CMK (cell line): ENCODE measurements around the gene SNUPN.

Source experiments
- DNase-seq: peaks from one replicate; pipeline ENCODE4 v3.0.0-alpha.2; 2010; ENCODE audit warnings: low read depth

SNUPN gene

DNA sequence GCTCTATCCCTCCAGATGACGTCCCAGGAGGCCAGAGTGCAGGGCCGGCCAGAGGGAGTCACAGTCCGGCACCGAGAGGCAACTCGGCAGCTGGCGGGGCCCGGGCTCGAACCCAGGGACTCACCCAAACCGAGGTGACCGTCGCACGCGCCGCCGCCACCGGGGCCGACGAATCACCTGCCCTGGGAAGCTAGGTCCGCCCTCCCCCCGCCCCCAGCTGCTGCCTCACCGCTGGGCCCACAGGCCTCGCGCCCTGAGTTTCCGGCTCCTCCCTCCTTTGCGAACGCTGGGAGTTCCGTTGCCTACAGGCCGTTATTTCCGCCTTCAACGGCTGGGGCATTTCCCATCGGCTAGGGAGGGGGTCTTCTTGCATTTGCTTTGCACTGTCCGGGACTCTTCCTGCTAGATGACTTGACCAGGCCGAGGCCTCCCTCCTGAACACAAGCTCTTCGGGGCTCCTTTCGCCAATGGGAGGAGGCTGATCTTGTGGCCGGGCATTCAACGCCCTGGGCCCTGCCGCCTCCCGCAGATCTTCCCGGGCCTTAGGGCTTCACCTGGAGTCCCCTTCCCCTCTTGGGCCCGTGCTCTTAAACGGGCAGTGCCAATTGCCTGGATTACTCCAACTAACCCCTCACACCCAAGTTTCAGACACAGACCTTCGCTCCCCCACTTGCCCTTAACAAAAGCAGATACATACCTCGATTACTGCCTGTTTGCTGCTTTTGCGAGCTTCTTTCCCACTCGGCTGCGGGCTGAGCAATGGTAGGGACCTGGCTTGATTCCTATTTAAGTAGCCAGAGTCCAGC is at the start of gene SNUPN:
Gene SNUPN (minus strand): TSS at position 184 of the 806 bp plus-strand sequence. CDS start 4,674 bp downstream, outside the sequence.
- peak; percentile 96 for DNase-seq

- no peak for DNase-seq
Measured at GRCh38 chr15:75674366-75674765, 48.8 kb upstream of the SNUPN start.

DNA sequence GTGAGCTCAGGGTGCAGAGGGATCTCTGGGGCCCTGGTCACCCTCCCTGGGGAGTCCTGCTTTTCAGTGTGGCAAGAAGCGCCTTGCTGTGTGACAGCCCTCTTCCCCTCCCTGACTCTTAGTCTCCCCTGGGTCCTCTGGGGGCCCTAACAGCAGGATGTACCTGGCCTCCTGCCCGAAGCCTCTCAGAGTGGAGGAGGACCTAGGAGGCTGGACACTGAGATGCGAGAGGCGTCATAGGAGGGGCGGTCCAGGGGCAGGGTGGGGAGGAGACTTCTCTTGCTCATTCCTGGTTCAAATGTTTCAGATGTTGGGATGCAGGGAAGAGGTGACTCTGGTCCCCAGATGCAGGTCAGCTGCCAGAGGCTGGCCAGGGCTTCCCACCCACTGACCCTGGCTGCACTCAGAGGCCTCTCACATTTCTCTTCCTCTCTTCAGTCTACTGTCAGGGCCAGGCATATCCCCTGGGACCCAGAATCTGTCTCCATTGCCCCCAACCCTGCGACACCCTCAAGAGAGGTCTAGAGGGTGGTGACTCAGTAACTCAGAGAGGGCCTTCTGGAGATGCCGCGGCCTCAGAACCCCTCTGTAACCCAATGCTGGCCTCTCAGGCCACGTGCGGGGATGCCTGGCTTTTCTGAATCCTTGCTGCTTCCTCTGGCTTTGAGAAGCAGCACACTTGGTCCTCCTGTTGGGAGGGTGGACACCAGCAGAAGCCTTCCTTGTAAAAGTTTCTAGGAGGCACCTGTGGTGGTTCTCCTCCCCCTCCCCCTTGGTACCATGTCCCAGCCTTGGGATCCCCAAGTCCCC is 48.1 kb upstream of the SNUPN start:
- DNase-seq, result no peak

GRCh38 chr15:75672646-75673425 is 47.3 kb upstream of the SNUPN start:
- DNase-seq, result no peak

DNA sequence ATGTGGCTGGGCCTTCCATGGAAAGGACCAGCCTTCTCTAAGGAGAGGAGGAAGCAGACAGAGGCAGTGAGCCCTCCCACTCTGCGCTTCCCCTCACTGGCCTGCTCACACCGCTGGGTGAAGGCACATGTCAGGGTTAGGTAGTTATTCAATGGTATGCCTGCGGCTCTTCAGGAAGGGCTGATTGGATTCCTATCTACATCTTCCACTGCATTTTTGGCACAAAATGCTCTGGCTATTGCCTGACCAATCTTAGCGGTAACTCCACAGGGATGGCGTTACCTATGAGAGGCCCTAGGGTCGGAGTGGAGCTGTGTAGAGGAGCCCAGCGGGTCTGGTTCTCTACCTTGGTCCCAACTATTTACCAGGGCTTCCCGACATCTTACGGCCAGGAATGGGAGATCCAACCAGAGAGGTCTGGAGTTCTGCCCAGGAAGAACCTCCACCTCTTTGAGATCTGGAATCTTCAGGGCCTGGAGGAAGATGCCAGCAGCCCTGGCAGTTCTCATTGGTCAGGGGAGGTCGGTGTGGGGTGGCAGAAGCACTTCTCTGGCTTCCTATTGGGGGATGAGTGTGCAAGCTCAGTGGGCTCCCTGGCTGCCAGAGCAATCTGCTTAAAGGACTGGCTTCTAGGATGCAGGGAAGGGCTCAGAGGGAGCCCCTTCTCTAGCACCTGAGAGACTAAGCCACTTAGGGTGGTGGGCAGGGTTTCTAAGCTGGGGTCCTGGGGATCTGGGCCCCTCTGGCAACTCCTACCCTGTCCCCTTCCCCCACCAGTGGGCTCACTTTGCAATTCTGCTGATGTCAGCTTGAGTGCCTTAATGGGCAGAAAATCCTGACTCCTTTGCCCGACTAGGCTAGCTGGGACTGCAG is 46.4 kb upstream of the SNUPN start:
- DNase-seq, result no peak

- no peak for DNase-seq
Measured at GRCh38 chr15:75669879-75670212, 44.3 kb upstream of the SNUPN start.

GRCh38 chr15:75669191-75669878 is 43.8 kb upstream of the SNUPN start:
- no peak for DNase-seq

- DNase-seq, result no peak
Measured at GRCh38 chr15:75666823-75667501, 41.4 kb upstream of the SNUPN start.

- DNase-seq, result no peak
Measured at GRCh38 chr15:75663931-75664421, 38.5 kb upstream of the SNUPN start.

DNA sequence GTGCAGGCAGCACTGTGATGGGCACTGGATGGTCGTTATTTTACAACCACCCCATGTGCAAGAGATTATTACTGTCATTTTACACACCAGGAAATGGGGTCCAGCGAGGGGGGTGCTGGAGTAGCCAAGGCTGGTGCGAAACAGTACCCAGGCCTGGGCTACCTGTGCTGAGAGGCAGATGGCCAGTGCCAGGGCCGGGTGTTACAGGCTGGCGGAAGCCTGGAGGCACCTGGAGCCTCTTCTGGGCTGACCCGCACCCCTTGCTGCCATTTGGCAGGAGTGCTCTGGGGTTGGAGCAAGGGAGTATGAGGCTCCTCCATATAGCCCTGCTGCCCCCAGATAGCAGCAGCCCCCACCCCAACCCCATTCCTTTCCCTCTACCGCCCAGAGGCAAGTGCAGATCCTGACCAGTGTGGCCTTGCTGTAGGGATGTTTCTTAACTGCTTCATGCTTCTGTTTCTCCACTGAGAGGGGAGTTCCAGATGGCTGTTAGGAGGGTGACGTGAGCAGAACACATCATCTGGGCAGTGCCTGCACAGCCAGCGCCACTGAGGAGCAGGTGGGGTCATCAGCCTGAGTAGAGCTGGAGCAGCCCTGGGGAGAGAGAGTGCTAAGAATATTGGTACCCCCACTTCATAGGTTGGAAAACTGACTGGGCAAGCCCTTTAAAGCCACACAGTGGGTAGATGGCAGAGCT is 37.4 kb upstream of the SNUPN start:
- no peak for DNase-seq

DNA sequence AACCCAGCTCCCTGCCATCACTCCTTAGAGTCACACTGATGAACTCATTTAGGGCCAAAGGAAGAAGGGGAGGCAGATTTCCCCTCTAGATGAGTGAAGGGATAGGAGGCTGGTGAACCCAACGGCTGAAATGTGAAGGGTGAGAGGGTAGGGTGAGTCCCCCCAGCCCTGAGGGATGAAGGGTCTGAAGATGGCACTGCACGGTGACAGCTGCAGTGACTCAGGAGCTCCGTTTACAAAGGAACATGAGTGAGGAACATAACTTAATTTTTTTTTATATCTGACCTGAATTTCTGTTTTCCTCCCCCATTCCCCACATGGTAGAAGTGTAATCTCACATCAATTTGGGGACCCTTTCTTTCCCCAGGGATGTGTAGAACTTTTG is 36.2 kb upstream of the SNUPN start:
- no peak for DNase-seq

- DNase-seq, result no peak
Measured at GRCh38 chr15:75661100-75661755, 35.7 kb upstream of the SNUPN start.

GRCh38 chr15:75659928-75660645 is 34.6 kb upstream of the SNUPN start:
- DNase-seq, result no peak

DNA sequence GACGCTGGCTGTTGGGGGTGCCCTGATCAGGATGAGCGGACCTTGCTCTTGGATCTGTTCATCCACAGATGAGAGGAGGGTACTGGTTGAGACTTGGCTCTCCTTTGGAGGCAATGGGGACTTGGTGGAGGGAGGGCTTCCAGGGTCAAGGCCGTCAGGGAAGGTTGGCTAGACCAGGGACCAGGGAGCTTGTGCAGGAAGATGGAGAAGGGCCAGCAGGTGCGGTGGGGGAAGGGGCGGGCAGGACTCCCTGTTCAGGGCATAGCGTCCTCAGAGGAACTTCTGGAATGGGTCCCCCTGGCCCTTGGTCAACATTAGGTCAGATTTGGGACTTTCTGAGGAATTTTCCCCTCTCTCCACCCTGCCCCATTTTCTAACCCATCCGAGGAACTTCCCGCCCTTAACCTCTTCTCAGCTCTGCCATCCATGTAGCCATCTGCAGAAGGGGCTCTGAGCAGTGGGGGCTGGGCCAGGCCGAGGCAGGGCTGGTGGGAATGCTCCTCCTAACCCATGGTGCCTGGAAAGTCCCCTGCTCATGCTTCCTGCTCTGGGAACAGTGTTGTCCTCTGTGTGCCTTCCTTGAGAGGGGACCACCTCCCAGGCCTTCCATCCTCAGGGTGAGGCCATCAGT is 33.7 kb upstream of the SNUPN start:
- no peak for DNase-seq

DNA sequence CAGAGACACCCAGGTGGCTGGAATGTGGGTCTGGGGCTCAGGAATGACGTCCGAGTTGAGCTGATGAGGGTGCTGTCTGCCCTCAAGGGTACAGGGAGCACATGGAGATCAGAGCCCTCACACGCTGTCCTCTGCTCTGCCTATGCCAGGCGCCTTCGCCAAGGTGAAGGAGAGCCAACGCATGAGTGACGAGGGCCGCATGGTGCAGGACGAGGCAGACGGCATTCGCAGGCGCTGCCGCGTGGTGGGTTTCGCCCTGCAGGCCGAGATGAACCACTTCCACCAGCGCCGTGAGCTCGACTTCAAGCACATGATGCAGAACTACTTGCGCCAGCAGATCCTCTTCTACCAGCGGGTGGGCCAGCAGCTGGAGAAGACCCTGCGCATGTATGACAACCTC is 31.3 kb upstream of the SNUPN start:
- no peak for DNase-seq

DNA sequence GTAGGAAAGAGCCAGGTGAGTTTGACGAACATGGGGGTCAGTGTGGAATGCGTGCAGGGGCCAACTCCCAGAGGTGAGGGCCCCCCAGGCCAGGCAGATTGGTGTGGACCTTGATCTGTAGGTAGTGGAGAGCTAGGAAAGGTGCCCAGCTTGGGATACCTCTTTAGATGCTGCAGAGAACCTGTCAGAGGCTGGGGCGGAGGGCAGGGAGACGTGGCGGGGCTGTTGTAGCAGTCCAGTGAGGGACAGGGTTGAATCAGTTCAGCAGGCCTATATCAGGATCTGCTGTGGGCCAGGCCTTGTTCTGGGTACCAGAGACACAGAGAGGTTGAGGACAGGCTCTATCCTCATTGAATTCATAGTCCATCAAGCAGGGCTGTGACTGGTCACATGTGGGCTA is 30.8 kb upstream of the SNUPN start:
- no peak for DNase-seq

GRCh38 chr15:75655931-75656330 is 30.4 kb upstream of the SNUPN start:
- no peak for DNase-seq
